CD4-positive, alpha-beta memory T cell (primary cell): ENCODE measurements around the gene CEP112. TPM values are rescaled to one million over a fixed set of nuclear protein-coding genes. Genes with fewer than 3 reads are reported as not detected.

ENCODE experiments used
- CTCF ChIA-PET: fragments of 350-600 bp; sonication (Branson Sonifier 250); formaldehyde crosslinking; loops from one replicate; lab custom pipeline; 2021; ENCODE audit warnings: inconsistent platforms; ENCODE audit not compliant: partially characterized antibody; lab: Charles Lee
- POLR2A ChIA-PET: fragments of 350-600 bp; sonication (Branson Sonifier 250); formaldehyde crosslinking; loops from one replicate; lab custom pipeline; 2021; ENCODE audit not compliant: partially characterized antibody; lab: Charles Lee
- DNase-seq, 5 donors: peaks; one replicate each; pipeline versions ENCODE4 v3.0.0 to v3.0.0-alpha.2; 2020 to 2022; ENCODE audit warnings: mixed read lengths in 1 of 5
- H3K27ac ChIP-seq: one replicate; pipeline ENCODE4 v1.7.0; 2013; ENCODE audit warnings: low read depth, low read length
- H3K27me3 ChIP-seq: 2 replicates; pipeline ENCODE4 v1.7.0; 2013; ENCODE audit warnings: mild to moderate bottlenecking, low read length, moderate library complexity; ENCODE audit not compliant: insufficient read depth
- H3K36me3 ChIP-seq: 2 replicates; pipeline ENCODE4 v1.7.0; 2013; ENCODE audit warnings: mild to moderate bottlenecking, low read length, moderate library complexity; ENCODE audit not compliant: insufficient read depth
- H3K4me1 ChIP-seq: 2 replicates; pipeline ENCODE4 v1.7.0; 2013; ENCODE audit warnings: mild to moderate bottlenecking, low read length, moderate library complexity; ENCODE audit not compliant: insufficient read depth
- H3K4me3 ChIP-seq, 2 donors: one replicate each; pipeline ENCODE4 v1.7.0; 2013; ENCODE audit warnings: low read length in 2 of 2, mild to moderate bottlenecking in 1 of 2
- H3K9me3 ChIP-seq, 2 donors: one replicate each; pipeline ENCODE4 v1.7.0; 2013; ENCODE audit warnings: low read length in 2 of 2, control low read depth in 1 of 2; ENCODE audit not compliant: control insufficient read depth in 1 of 2
- H3K27ac Mint-ChIP-seq, 7 donors: one replicate each; pipeline ENCODE4 v1.8.0; 2020 to 2021; ENCODE audit warnings: mixed read lengths in 7 of 7, mild to moderate bottlenecking in 6 of 7, inconsistent platforms in 3 of 7, moderate library complexity in 3 of 7
- H3K27me3 Mint-ChIP-seq, 2 donors: one replicate each; pipeline ENCODE4 v1.8.0; 2020 to 2021; ENCODE audit warnings: mixed read lengths in 2 of 2
- H3K36me3 Mint-ChIP-seq, 2 donors: one replicate each; pipeline ENCODE4 v1.8.0; 2020 to 2021; ENCODE audit warnings: mixed read lengths in 2 of 2, inconsistent platforms in 1 of 2, mild to moderate bottlenecking in 1 of 2
- H3K4me1 Mint-ChIP-seq, 4 donors: one replicate each; pipeline ENCODE4 v1.8.0; 2020 to 2021; ENCODE audit warnings: mixed read lengths in 4 of 4, mild to moderate bottlenecking in 1 of 4
- H3K4me3 Mint-ChIP-seq, 8 donors: one replicate each; pipeline ENCODE4 v1.8.0; 2020 to 2021; ENCODE audit warnings: mixed read lengths in 8 of 8, mild to moderate bottlenecking in 7 of 8, moderate library complexity in 6 of 8, inconsistent platforms in 3 of 8
- H3K9me3 Mint-ChIP-seq, 8 donors: one replicate each; pipeline ENCODE4 v1.8.0; 2020 to 2021; ENCODE audit warnings: mixed read lengths in 8 of 8, mild to moderate bottlenecking in 5 of 8, inconsistent platforms in 3 of 8, moderate library complexity in 1 of 8
- intact Hi-C: fragments of 100-400 bp; cut with micrococcal nuclease; formaldehyde crosslinking; loops from one replicate; pipeline ENCODE4 v1.15.1; 2023
- polyA plus RNA-seq, 2 donors: library from polyadenylated mRNA; unstranded; fragments of 300-500 nt; fragmentation: Illumina TruSeq; gene quantifications; one replicate each; pipeline ENCODE4 v1.2.3, GENCODE V29; 2021
- total RNA-seq, 2 experiments: library from RNA; stranded (reverse); gene quantifications; one replicate each; pipeline ENCODE4 v1.2.3, GENCODE V29; 2021

CEP112 gene
- total and polyA plus RNA-seq, 4 experiments from 2014 or later, result 0.34 to 3.9 (median 1.4) TPM

GRCh38 chr17:66185862-66186261 lies 6.1 kb downstream of the CEP112 start:
- no peaks in the 10 kb centered on the region for H3K9me3 ChIP-seq
- peaks cover 0 to 2% (median 0%) of the 10 kb centered on the region in 8 donors for H3K9me3 Mint-ChIP-seq
- intact Hi-C loops, result no loop called here
- H3K4me1 Mint-ChIP-seq, result peaks cover under 1 to 4% (median 2%) of the 10 kb centered on the region in 4 donors
- POLR2A ChIA-PET, result no interaction called here
- DNase-seq, result no peak
- no peak overlapping the region for H3K27ac Mint-ChIP-seq
- H3K27ac ChIP-seq, result no peak overlapping the region
- H3K27me3 ChIP-seq, result no peaks in the 10 kb centered on the region
- H3K27me3 Mint-ChIP-seq, result no peaks in the 10 kb centered on the region
- peaks cover 6% of the 10 kb centered on the region for H3K4me1 ChIP-seq
- no peak overlapping the region for H3K4me3 Mint-ChIP-seq
- H3K4me3 ChIP-seq, result no peak overlapping the region
- H3K36me3 Mint-ChIP-seq, result peaks cover 2 to 8% of the 10 kb centered on the region in 2 donors
- H3K36me3 ChIP-seq, result no peaks in the 10 kb centered on the region
- CTCF ChIA-PET, result interaction anchor here (1.0 kb wide), 1 partner anchor 16 kb away, joined by 4 read pairs; no protein-coding TSS in a partner anchor

- CTCF ChIA-PET, result no interaction called here
- H3K4me3 Mint-ChIP-seq, result no peak overlapping the region
- Histone ChIP-seq H3K9me3 (no peaks in the 10 kb centered on the region), H3K4me1 (no peaks in the 10 kb centered on the region), H3K27me3 (no peaks in the 10 kb centered on the region), H3K36me3 (no peaks in the 10 kb centered on the region), H3K27ac (no peak overlapping the region), H3K4me3 (no peak overlapping the region)
- peaks cover 2 to 8% of the 10 kb centered on the region in 2 donors for H3K36me3 Mint-ChIP-seq
- H3K4me1 Mint-ChIP-seq, result peaks cover 0 to 3% (median under 1%) of the 10 kb centered on the region in 4 donors
- no peak for DNase-seq
- POLR2A ChIA-PET, result no interaction called here
- H3K9me3 Mint-ChIP-seq, result peaks cover 0 to 2% (median 0%) of the 10 kb centered on the region in 8 donors
- no peaks in the 10 kb centered on the region for H3K27me3 Mint-ChIP-seq
- no peak overlapping the region for H3K27ac Mint-ChIP-seq
- intact Hi-C loops, result no loop called here
These were observed 7.5 kb downstream of the CEP112 start for GRCh38 chr17:66184392-66184791.

- CTCF ChIA-PET, result interaction anchor here (1.1 kb wide), 1 partner anchor 17 kb away, joined by 3 read pairs; no protein-coding TSS in a partner anchor
- DNase-seq, result no peak
- POLR2A ChIA-PET, result no interaction called here
- Histone ChIP-seq H3K4me3 (no peak overlapping the region), H3K27ac (no peak overlapping the region), H3K4me1 (no peaks in the 10 kb centered on the region), H3K36me3 (no peaks in the 10 kb centered on the region), H3K27me3 (no peaks in the 10 kb centered on the region), H3K9me3 (no peaks in the 10 kb centered on the region)
- intact Hi-C loops, result no loop called here
- Mint-ChIP-seq H3K4me3 (no peak overlapping the region), H3K27me3 (no peaks in the 10 kb centered on the region), H3K27ac (no peak overlapping the region), H3K4me1 (peaks cover 0 to 2% (median under 1%) of the 10 kb centered on the region in 4 donors), H3K36me3 (peaks cover 2 to 8% of the 10 kb centered on the region in 2 donors), H3K9me3 (peaks cover 0 to 2% (median 0%) of the 10 kb centered on the region in 8 donors)
These were observed 8.4 kb downstream of the CEP112 start for GRCh38 chr17:66183529-66183928.

- no peaks in the 10 kb centered on the region for H3K9me3 Mint-ChIP-seq
- Histone ChIP-seq H3K27ac (no peak overlapping the region), H3K4me1 (no peaks in the 10 kb centered on the region), H3K9me3 (no peaks in the 10 kb centered on the region), H3K27me3 (no peaks in the 10 kb centered on the region), H3K36me3 (no peaks in the 10 kb centered on the region), H3K4me3 (no peak overlapping the region)
- ChIA-PET CTCF (no interaction called here), POLR2A (no interaction called here)
- no peak overlapping the region for H3K4me3 Mint-ChIP-seq
- intact Hi-C loops, result no loop called here
- H3K27me3 Mint-ChIP-seq, result peaks cover 0 to 1% of the 10 kb centered on the region in 2 donors
- no peak overlapping the region for H3K27ac Mint-ChIP-seq
- peaks cover 0 to 1% (median 0%) of the 10 kb centered on the region in 4 donors for H3K4me1 Mint-ChIP-seq
- peaks cover 2 to 4% of the 10 kb centered on the region in 2 donors for H3K36me3 Mint-ChIP-seq
- DNase-seq, result no peak
These were observed 13.3 kb downstream of the CEP112 start for GRCh38 chr17:66178642-66179041.

- CTCF ChIA-PET, result interaction anchor here (0.5 kb wide), 1 partner anchor 11 kb away, joined by 3 read pairs; no protein-coding TSS in a partner anchor
These were observed 14.9 kb downstream of the CEP112 start for GRCh38 chr17:66177048-66177447.

GRCh38 chr17:66175892-66176291 lies 16.0 kb downstream of the CEP112 start:
- peaks cover 0 to 1% (median 0%) of the 10 kb centered on the region in 4 donors for H3K4me1 Mint-ChIP-seq
- POLR2A ChIA-PET, result no interaction called here
- no peak overlapping the region for H3K27ac ChIP-seq
- intact Hi-C loops, result no loop called here
- H3K4me3 Mint-ChIP-seq, result no peak overlapping the region
- no peaks in the 10 kb centered on the region for H3K4me1 ChIP-seq
- H3K9me3 Mint-ChIP-seq, result no peaks in the 10 kb centered on the region
- no peak for DNase-seq
- no peak overlapping the region for H3K4me3 ChIP-seq
- H3K27ac Mint-ChIP-seq, result no peak overlapping the region
- H3K9me3 ChIP-seq, result no peaks in the 10 kb centered on the region
- H3K36me3 Mint-ChIP-seq, result no peaks in the 10 kb centered on the region
- CTCF ChIA-PET, result no interaction called here
- no peaks in the 10 kb centered on the region for H3K27me3 ChIP-seq
- H3K27me3 Mint-ChIP-seq, result peaks cover 0 to 1% of the 10 kb centered on the region in 2 donors
- no peaks in the 10 kb centered on the region for H3K36me3 ChIP-seq

More at GRCh38 chr17:66177048-66177447, 14.9 kb downstream of the CEP112 start:
- Histone ChIP-seq H3K4me1 (no peaks in the 10 kb centered on the region), H3K36me3 (no peaks in the 10 kb centered on the region), H3K27me3 (no peaks in the 10 kb centered on the region), H3K4me3 (no peak overlapping the region), H3K27ac (no peak overlapping the region), H3K9me3 (no peaks in the 10 kb centered on the region)
- Mint-ChIP-seq H3K9me3 (no peaks in the 10 kb centered on the region), H3K36me3 (peaks cover 0 to 2% of the 10 kb centered on the region in 2 donors), H3K4me1 (peaks cover 0 to 1% (median 0%) of the 10 kb centered on the region in 4 donors), H3K27me3 (peaks cover 0 to 1% of the 10 kb centered on the region in 2 donors), H3K27ac (no peak overlapping the region), H3K4me3 (no peak overlapping the region)
- no peak for DNase-seq
- intact Hi-C loops, result no loop called here
- POLR2A ChIA-PET, result no interaction called here

GRCh38 chr17:66172691-66173223 lies 19.2 kb downstream of the CEP112 start:
- peak overlapping the region in 1 of 7 donors; percentile 0 for H3K27ac Mint-ChIP-seq
- Histone ChIP-seq H3K36me3 (no peaks in the 10 kb centered on the region), H3K9me3 (no peaks in the 10 kb centered on the region), H3K27me3 (no peaks in the 10 kb centered on the region), H3K4me3 (no peak overlapping the region), H3K27ac (no peak overlapping the region), H3K4me1 (no peaks in the 10 kb centered on the region)
- no peaks in the 10 kb centered on the region for H3K4me1 Mint-ChIP-seq
- no peaks in the 10 kb centered on the region for H3K9me3 Mint-ChIP-seq
- POLR2A ChIA-PET, result no interaction called here
- intact Hi-C loops, result no loop called here
- H3K27me3 Mint-ChIP-seq, result peaks cover 0 to 1% of the 10 kb centered on the region in 2 donors
- DNase-seq, result no peak
- CTCF ChIA-PET, result interaction anchor here (1.3 kb wide), 1 partner anchor 8 kb away, joined by 7 read pairs; no protein-coding TSS in a partner anchor
- H3K36me3 Mint-ChIP-seq, result no peaks in the 10 kb centered on the region
- H3K4me3 Mint-ChIP-seq, result no peak overlapping the region
